Kidney (tissue), 14 donors: ENCODE measurements around the gene SYNE1. TPM values are rescaled to one million over a fixed set of nuclear protein-coding genes. Genes with fewer than 3 reads are reported as not detected.

Experiments
- DNase-seq, 5 donors: peaks; one replicate each; pipeline ENCODE4 v3.0.0-alpha.2; 2013 to 2020
- FAIRE-seq: peaks from 2 replicates; lab custom pipeline; 2012; peaks lifted over from hg19 to GRCh38; lab: Jason Lieb, UNC
- H3K27ac ChIP-seq, 2 donors: one replicate each; pipeline ENCODE4 v1.7.0; 2013; ENCODE audit warnings: low read depth in 2 of 2, low read length in 2 of 2, inconsistent platforms in 1 of 2
- H3K27me3 ChIP-seq: one replicate; pipeline ENCODE4 v1.7.1; 2013; ENCODE audit warnings: low read length, inconsistent platforms; ENCODE audit not compliant: control insufficient read depth, insufficient read depth
- H3K36me3 ChIP-seq, 3 donors: one replicate each; pipeline versions ENCODE4 v1.7.0 to v1.7.1; 2013; ENCODE audit warnings: low read length in 3 of 3, control low read depth in 1 of 3, inconsistent platforms in 1 of 3; ENCODE audit not compliant: insufficient read depth in 3 of 3, control insufficient read depth in 2 of 3
- H3K4me1 ChIP-seq, 3 donors: one replicate each; pipeline versions ENCODE4 v1.7.0 to v1.7.1; 2013; ENCODE audit warnings: low read length in 3 of 3, inconsistent platforms in 1 of 3, low read depth in 1 of 3; ENCODE audit not compliant: control insufficient read depth in 2 of 3, insufficient read depth in 2 of 3
- H3K4me3 ChIP-seq, 3 donors: one replicate each; pipeline versions ENCODE4 v1.7.0 to v1.8.1; 2013; ENCODE audit warnings: low read length in 3 of 3, control low read depth in 1 of 3, inconsistent platforms in 1 of 3
- H3K9ac ChIP-seq, 3 donors: one replicate each; pipeline versions ENCODE4 v1.7.0 to v1.7.1; 2013; ENCODE audit warnings: low read length in 3 of 3, control low read depth in 1 of 3, inconsistent platforms in 1 of 3
- H3K9me3 ChIP-seq, 3 donors: one replicate each; pipeline versions ENCODE4 v1.7.0 to v1.7.1; 2013; ENCODE audit warnings: low read length in 3 of 3, control low read depth in 1 of 3, inconsistent platforms in 1 of 3; ENCODE audit not compliant: control insufficient read depth in 2 of 3, insufficient read depth in 1 of 3
- CTCF ChIP-seq: IDR thresholded peaks from 3 replicates; pipeline ENCODE4 v1.5.1; 2012; ENCODE audit warnings: mild to moderate bottlenecking, moderate library complexity, borderline replicate concordance; ENCODE audit not compliant: insufficient read depth; ENCODE audit errors: extremely low read depth
- intact Hi-C: fragments of 100-400 bp; cut with DNase I; formaldehyde crosslinking; loops from one replicate; pipeline ENCODE4 v1.11.1; 2022
- polyA plus RNA-seq: library from polyadenylated mRNA; stranded (reverse); fragments of 350-450 nt; fragmentation: Illumina TruSeq; extraction: RNeasy Lipid Tissue Mini Kit (QIAGEN cat#74804); gene quantifications from one replicate; pipeline ENCODE4 v1.2.3, GENCODE V29; 2014; ENCODE audit warnings: low read depth, low replicate concordance; ENCODE audit not compliant: insufficient read depth
- total RNA-seq: library from RNA; stranded (reverse); fragmentation: NEBNext Ultra II Directional; extraction: Animal tissue kit (Norgen Biotek cat#: 25700); gene quantifications from one replicate; pipeline ENCODE4 v1.2.1, GENCODE V29; 2021
- donor health status: control.
- donor health status: control.
- donor health status: control.
- donor health status: control.
- donor health status: control.
- donor health status: DM: yes; HTN: yes; CAD: no.
- donor health status: Normal renal cell carcinoma (clear cell type).

SYNE1 gene
- total and polyA plus RNA-seq, 2 donors from 2014 or later, result 47.8 to 216 TPM

GRCh38 chr6:152290693-152291092, 346.5 kb downstream of the SYNE1 start:
- peaks cover 8 to 53% (median 32%) of the 10 kb centered on the region in 3 donors for H3K36me3 ChIP-seq
- no peak overlapping the region for H3K4me3 ChIP-seq
- FAIRE-seq (peak; percentile 73), DNase-seq (no peak)
- H3K4me1 ChIP-seq, result no peaks in the 10 kb centered on the region
- no peaks in the 10 kb centered on the region for H3K9me3 ChIP-seq
- no peak overlapping the region for H3K27ac ChIP-seq
- H3K27me3 ChIP-seq, result no peaks in the 10 kb centered on the region
- intact Hi-C loops, result no loop called here
- no peak overlapping the region for H3K9ac ChIP-seq
- no peak for TF ChIP-seq CTCF

- H3K4me1 ChIP-seq, result peaks cover 0 to 7% (median 4%) of the 10 kb centered on the region in 3 donors
- TF ChIP-seq CTCF, result no peak
- H3K36me3 ChIP-seq, result peaks cover 0 to 43% (median 12%) of the 10 kb centered on the region in 3 donors
- H3K27ac ChIP-seq, result no peak overlapping the region
- peak in 1 of 5 donors; percentile 61 for DNase-seq
- H3K27me3 ChIP-seq, result no peaks in the 10 kb centered on the region
- H3K9ac ChIP-seq, result no peak overlapping the region
- no peaks in the 10 kb centered on the region for H3K9me3 ChIP-seq
- no peak overlapping the region for H3K4me3 ChIP-seq
- no peak for FAIRE-seq
- intact Hi-C loops, result no loop called here
These were observed 359.3 kb downstream of the SYNE1 start for GRCh38 chr6:152277826-152278329.

GRCh38 chr6:152273638-152274037, 363.5 kb downstream of the SYNE1 start:
- no peaks in the 10 kb centered on the region for H3K27me3 ChIP-seq
- peak in 1 of 5 donors; percentile 76 for DNase-seq
- H3K4me3 ChIP-seq, result no peak overlapping the region
- H3K9me3 ChIP-seq, result no peaks in the 10 kb centered on the region
- intact Hi-C loops, result no loop called here
- H3K9ac ChIP-seq, result no peak overlapping the region
- H3K4me1 ChIP-seq, result peaks cover 0 to 17% (median 8%) of the 10 kb centered on the region in 3 donors
- TF ChIP-seq CTCF, result no peak
- H3K27ac ChIP-seq, result no peak overlapping the region
- no peak for FAIRE-seq
- H3K36me3 ChIP-seq, result peaks cover 3 to 54% (median 6%) of the 10 kb centered on the region in 3 donors

- Histone ChIP-seq H3K27me3 (no peaks in the 10 kb centered on the region), H3K9ac (no peak overlapping the region), H3K36me3 (peaks cover 3 to 53% (median 4%) of the 10 kb centered on the region in 3 donors), H3K27ac (no peak overlapping the region), H3K4me3 (no peak overlapping the region), H3K9me3 (no peaks in the 10 kb centered on the region), H3K4me1 (peaks cover 0 to 17% (median 8%) of the 10 kb centered on the region in 3 donors)
- intact Hi-C loops, result no loop called here
- FAIRE-seq, result no peak
- no peak for DNase-seq
- no peak for TF ChIP-seq CTCF
These were observed 364.2 kb downstream of the SYNE1 start for GRCh38 chr6:152273002-152273401.
